ENCODE results near the gene AVEN. TPM values are rescaled to one million over a fixed set of nuclear protein-coding genes. Genes with fewer than 3 reads are reported as not detected.

Gene AVEN
- total and polyA plus RNA-seq, 10 donors = 5.0 to 14.1 (median 8.8) TPM

DNA sequence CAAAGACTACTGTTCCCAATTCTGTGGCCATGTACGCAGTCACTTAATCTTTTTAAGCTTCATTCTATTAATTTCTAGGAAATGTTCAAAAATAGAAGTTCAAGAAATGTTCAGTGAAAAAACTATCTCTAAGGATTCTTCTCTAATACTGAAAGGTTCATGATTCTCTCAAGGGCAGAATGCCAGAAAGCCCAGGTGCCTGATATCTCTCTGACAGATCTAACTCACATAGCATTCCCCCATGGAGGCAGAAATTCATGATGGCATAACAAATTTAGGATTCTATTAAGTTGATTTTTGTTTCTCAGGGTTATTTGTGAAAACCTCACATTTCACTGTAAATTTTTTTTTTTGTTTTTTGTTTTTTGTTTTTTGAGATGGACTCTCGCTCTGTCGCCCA, 53.3 kb downstream of the AVEN start:
- Histone ChIP-seq H3K27ac (no peak overlapping the region), H3K9me3 (no peaks in the 10 kb centered on the region), H3K36me3 (peaks cover 0 to 3% (median 0%) of the 10 kb centered on the region in 6 donors), H3K27me3 (replicated peaks in 1 of 7) (no peaks in the 10 kb centered on the region), H3K4me1 (no peaks in the 10 kb centered on the region), H3K4me3 (no peak overlapping the region)
- no peak for DNase-seq
- TF ChIP-seq POLR2AphosphoS5 (IDR thresholded peaks at IDR 0.05) (no peak), POLR2A (IDR thresholded peaks at IDR 0.05) (no peak)
- TF ChIP-seq, protein P1, sequence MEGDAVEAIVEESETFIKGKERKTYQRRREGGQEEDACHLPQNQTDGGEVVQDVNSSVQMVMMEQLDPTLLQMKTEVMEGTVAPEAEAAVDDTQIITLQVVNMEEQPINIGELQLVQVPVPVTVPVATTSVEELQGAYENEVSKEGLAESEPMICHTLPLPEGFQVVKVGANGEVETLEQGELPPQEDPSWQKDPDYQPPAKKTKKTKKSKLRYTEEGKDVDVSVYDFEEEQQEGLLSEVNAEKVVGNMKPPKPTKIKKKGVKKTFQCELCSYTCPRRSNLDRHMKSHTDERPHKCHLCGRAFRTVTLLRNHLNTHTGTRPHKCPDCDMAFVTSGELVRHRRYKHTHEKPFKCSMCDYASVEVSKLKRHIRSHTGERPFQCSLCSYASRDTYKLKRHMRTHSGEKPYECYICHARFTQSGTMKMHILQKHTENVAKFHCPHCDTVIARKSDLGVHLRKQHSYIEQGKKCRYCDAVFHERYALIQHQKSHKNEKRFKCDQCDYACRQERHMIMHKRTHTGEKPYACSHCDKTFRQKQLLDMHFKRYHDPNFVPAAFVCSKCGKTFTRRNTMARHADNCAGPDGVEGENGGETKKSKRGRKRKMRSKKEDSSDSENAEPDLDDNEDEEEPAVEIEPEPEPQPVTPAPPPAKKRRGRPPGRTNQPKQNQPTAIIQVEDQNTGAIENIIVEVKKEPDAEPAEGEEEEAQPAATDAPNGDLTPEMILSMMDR (IDR thresholded peaks at IDR 0.05 in 8 of 11, conservative IDR thresholded peaks at IDR 0.05 in 3 of 11) = no peak
- 61 to 63% (median 62%) methylated on average over 3 of the region's 3 CpGs for WGBS, 5 donors
- intact Hi-C loops (cut with DNase I; ENCODE audit: low total_unique reads) = no loop called here

DNA sequence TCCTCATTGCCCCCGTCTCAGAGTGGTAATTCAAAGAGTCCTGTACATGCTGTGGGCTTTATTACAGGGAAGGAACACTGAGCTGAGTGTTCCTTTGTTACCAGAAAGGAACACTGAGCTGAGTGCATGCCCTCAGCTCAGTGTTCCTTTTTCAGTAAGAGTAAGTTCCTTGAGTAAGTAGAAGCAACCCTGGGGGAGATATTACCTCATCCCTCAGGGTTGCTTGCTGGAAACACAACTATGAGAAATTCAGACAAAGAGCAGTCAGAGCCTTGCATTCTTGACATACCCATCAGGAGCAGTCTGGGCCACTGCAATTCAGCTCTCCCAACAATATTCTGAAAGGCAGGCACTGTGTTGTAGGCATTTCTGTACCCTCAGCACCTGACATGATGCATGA, 53.7 kb downstream of the AVEN start:
- TF ChIP-seq POLR2A (IDR thresholded peaks at IDR 0.05) = no peak
- TF ChIP-seq POLR2AphosphoS5 (IDR thresholded peaks at IDR 0.05) = no peak
- TF ChIP-seq, protein P1 (IDR thresholded peaks at IDR 0.05 in 8 of 11, conservative IDR thresholded peaks at IDR 0.05 in 3 of 11) = no peak
- intact Hi-C loops (cut with DNase I; ENCODE audit: low total_unique reads) = no loop called here
- Histone ChIP-seq H3K36me3 (peaks cover 0 to 3% (median 0%) of the 10 kb centered on the region in 6 donors), H3K27me3 (replicated peaks in 1 of 7) (no peaks in the 10 kb centered on the region), H3K9me3 (no peaks in the 10 kb centered on the region), H3K27ac (no peak overlapping the region), H3K4me3 (no peak overlapping the region), H3K4me1 (no peaks in the 10 kb centered on the region)
- DNase-seq = no peak
- WGBS, 5 donors = 52 to 79% (median 58%) methylated on average over 1 of the region's 1 CpG

DNA sequence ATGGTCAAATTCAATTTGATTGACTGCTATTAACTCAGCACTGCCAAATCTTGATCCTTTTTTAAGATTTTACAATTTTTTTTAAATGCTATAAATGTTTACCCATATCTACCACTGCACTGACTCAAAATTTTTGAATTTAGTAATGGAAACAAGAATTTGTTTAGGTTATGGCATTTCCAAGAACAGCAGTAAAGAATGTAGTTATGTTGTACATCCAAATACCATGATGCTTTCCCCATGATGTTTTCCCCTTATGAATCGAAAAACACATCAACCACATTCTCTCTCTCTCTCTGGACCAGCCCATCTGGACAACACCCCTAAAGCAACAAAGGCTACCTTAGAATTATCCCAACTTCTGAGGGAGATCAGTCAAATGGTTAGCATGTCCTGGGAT, 56.5 kb downstream of the AVEN start:
- H3K4me1 ChIP-seq = no peaks in the 10 kb centered on the region
- no peak overlapping the region for H3K4me3 ChIP-seq
- intact Hi-C loops (cut with DNase I; ENCODE audit: low total_unique reads) = no loop called here
- no peaks in the 10 kb centered on the region for H3K9me3 ChIP-seq
- H3K27me3 ChIP-seq (replicated peaks in 1 of 7) = no peaks in the 10 kb centered on the region
- H3K36me3 ChIP-seq = no peaks in the 10 kb centered on the region
- TF ChIP-seq, protein P1 (IDR thresholded peaks at IDR 0.05 in 8 of 11, conservative IDR thresholded peaks at IDR 0.05 in 3 of 11) = no peak
- 87 to 97% (median 93%) methylated on average over 1 of the region's 1 CpG for WGBS, 5 donors
- DNase-seq = no peak
- H3K27ac ChIP-seq = no peak overlapping the region

DNA sequence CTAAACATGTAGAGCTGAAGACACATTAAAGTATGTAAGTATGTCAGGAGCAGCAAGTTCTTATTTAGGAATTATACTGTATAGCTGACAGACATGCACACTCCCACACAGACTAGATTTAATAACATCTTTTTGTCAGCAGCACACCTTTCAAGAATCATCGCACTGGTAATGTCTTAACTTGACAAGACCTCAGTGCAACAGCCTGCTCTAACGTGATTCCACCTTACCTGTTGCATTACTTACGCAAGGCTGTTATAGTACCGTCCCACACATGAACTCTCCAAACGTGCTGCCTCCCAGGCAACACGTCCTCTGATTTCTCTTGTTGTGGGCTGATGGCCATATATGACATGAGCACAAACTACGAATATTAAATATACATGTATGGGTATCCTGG, 58.8 kb downstream of the AVEN start:
- WGBS, 5 donors = 61 to 68% (median 64%) methylated on average over 7 of the region's 7 CpGs
- Histone ChIP-seq H3K27ac (no peak overlapping the region), H3K36me3 (no peaks in the 10 kb centered on the region), H3K4me3 (no peak overlapping the region), H3K4me1 (no peaks in the 10 kb centered on the region), H3K27me3 (replicated peaks in 1 of 7) (no peaks in the 10 kb centered on the region), H3K9me3 (no peaks in the 10 kb centered on the region)
- DNase-seq = no peak
- TF ChIP-seq POLR2AphosphoS5 (IDR thresholded peaks at IDR 0.05) (no peak), POLR2A (IDR thresholded peaks at IDR 0.05) (no peak)
- TF ChIP-seq, protein P1 (IDR thresholded peaks at IDR 0.05 in 8 of 11, conservative IDR thresholded peaks at IDR 0.05 in 3 of 11) = no peak
- intact Hi-C loops (cut with DNase I; ENCODE audit: low total_unique reads) = no loop called here

Data from spleen (tissue), 11 donors.